K562 (cell line): Measurements from ENCODE around the gene UQCC2. TPM values are rescaled to one million over a fixed set of nuclear protein-coding genes. Genes with fewer than 3 reads are reported as not detected.

Experiments
- ELF4 ChIP-seq: fragments of 450-650 bp; formaldehyde crosslinking; IDR thresholded peaks from 2 replicates; pipeline ENCODE4 v1.4.0; 2022; ENCODE audit warnings: missing genetic modification characterization
- ILF3 ChIP-seq: fragments of 450-650 bp; IDR thresholded peaks from 2 replicates; pipeline ENCODE4 v1.6.1; 2018; ENCODE audit warnings: antibody characterized with exemption, mild to moderate bottlenecking, moderate library complexity, borderline replicate concordance
- JUN ChIP-seq, 2 experiments: sonication (generic) in 1 of 2; formaldehyde crosslinking in 1 of 2; IDR thresholded peaks; 2 replicates each; pipeline versions ENCODE4 v1.6.1 to v1.8.0; 2012 to 2022; ENCODE audit warnings: borderline replicate concordance in 2 of 2, mild to moderate bottlenecking in 2 of 2, improper control_type of control experiment in 1 of 2, low read depth in 1 of 2, low read length in 1 of 2, missing genetic modification reagents in 1 of 2
- KLF16 ChIP-seq: IDR thresholded peaks from 2 replicates; pipeline ENCODE4 v1.6.1; 2016; ENCODE audit warnings: antibody characterized with exemption
- MEF2A ChIP-seq: IDR thresholded peaks from 2 replicates; pipeline ENCODE4 v1.6.1; 2011; ENCODE audit warnings: low read depth, mild to moderate bottlenecking, low read length, moderate library complexity; ENCODE audit not compliant: control insufficient read depth
- RBM25 ChIP-seq: fragments of 200-400 bp; formaldehyde crosslinking; IDR thresholded peaks from 2 replicates; pipeline ENCODE4 v1.6.1; 2018; ENCODE audit warnings: low read length, low read depth, moderate library complexity; ENCODE audit not compliant: severe bottlenecking
- THRB ChIP-seq: fragments of 450-650 bp; formaldehyde crosslinking; conservative IDR thresholded peaks from 2 replicates; pipeline ENCODE4 v1.4.0; 2022; ENCODE audit warnings: mild to moderate bottlenecking, missing genetic modification characterization
- XRCC5 ChIP-seq: fragments of 200-400 bp; formaldehyde crosslinking; IDR thresholded peaks from 2 replicates; pipeline ENCODE4 v1.6.1; 2017; ENCODE audit warnings: low read depth, mild to moderate bottlenecking, low read length
- ZBTB43 ChIP-seq: sonication (generic); formaldehyde crosslinking; IDR thresholded peaks from 2 replicates; pipeline ENCODE4 v1.8.0; 2023; ENCODE audit warnings: mild to moderate bottlenecking, missing genetic modification reagents
- ZNF318 ChIP-seq, 2 experiments: fragments of 450-650 bp; IDR thresholded peaks; 2 replicates each; pipeline ENCODE4 v1.6.1; 2016; ENCODE audit warnings: mild to moderate bottlenecking in 2 of 2, borderline replicate concordance in 1 of 2, low read depth in 1 of 2, moderate library complexity in 1 of 2
- ZNF384 ChIP-seq: IDR thresholded peaks from 2 replicates; pipeline ENCODE4 v1.6.1; 2012; ENCODE audit warnings: low read depth, low read length, improper control_type of control experiment
- polyA plus RNA-seq, 8 experiments: library from polyadenylated mRNA; depleted of rRNA in 4 of 8; stranded (reverse) in 5 of 8; unstranded in 3 of 8; fragments of >200 nt; fragmentation: Nextera tagmentation in 2 of 8; fragmentation: Illumina TruSeq in 1 of 8; extraction: Ambion mirVana in 2 of 8; extraction: Trizol in 1 of 8; gene quantifications; 2 replicates each; pipeline versions ENCODE4 v1.2.1 to v1.2.3, GENCODE V29; 2011 to 2014; ENCODE audit warnings: inconsistent platforms in 1 of 8, missing spikeins in 1 of 8
- total RNA-seq, 7 experiments: library from RNA; depleted of rRNA in 6 of 7; stranded (reverse); fragments of >200 nt in 6 of 7; fragmentation: Illumina TruSeq in 2 of 7; extraction: Trizol in 2 of 7; gene quantifications; 2 replicates each; pipeline versions ENCODE4 v1.2.1 to v1.2.3, GENCODE V29; 2011 to 2021; ENCODE audit warnings: low replicate concordance in 1 of 7

Gene UQCC2
- total and polyA plus RNA-seq, 9 of the 15 experiments (the other 6 are each of a cell fraction or from before 2014, with no cell fraction given), result 58.5 to 927 (median 158) TPM

GRCh38 chr6:33711140-33712129 is at the start of gene UQCC2 (continued):
- TF ChIP-seq KLF16, result no peak
- peak; percentile 87; the same call in 1 of the 2 replicates for TF ChIP-seq XRCC5
- TF ChIP-seq ELF4 (CRISPR knock-in tag), result peak; percentile 64; the same call in 1 of the 2 replicates
- no peak for TF ChIP-seq JUN (IDR thresholded peaks at IDR 0.05; ENCODE audit: borderline replicate concordance, low read depth, low read length)
- no peak for TF ChIP-seq JUN (CRISPR knock-in tag; IDR thresholded peaks at IDR 0.05; ENCODE audit: borderline replicate concordance)
- no peak for TF ChIP-seq ZBTB43 (CRISPR knock-in tag)
- no peak for TF ChIP-seq ILF3
- 0 out of 2 replicates have a peak, but pooled peaks have one; percentile 51 for TF ChIP-seq THRB
- no peak for TF ChIP-seq RBM25
- peak; percentile 17; the same call in 1 of the 2 replicates for TF ChIP-seq ZNF384
- TF ChIP-seq MEF2A, result no peak
- no peak for TF ChIP-seq ZNF318 (IDR thresholded peaks at IDR 0.05; ENCODE audit: borderline replicate concordance in 1 of 2, low read depth in 1 of 2)
